K562 (cell line): ENCODE results near the gene MSS51. TPM values are rescaled to one million over a fixed set of nuclear protein-coding genes. Genes with fewer than 3 reads are reported as not detected.
A peak's percentile ranks its signal among the peaks of the same experiment; 100 is the strongest.

Source experiments
- AFF4 ChIP-seq: sonication (generic); formaldehyde crosslinking; IDR thresholded peaks from 2 replicates; pipeline ENCODE4 v1.8.0; 2023; ENCODE audit warnings: mild to moderate bottlenecking, missing genetic modification reagents
- BRF2 ChIP-seq: IDR thresholded peaks from 3 replicates; pipeline ENCODE4 v1.6.1; 2011; ENCODE audit warnings: borderline replicate concordance, mild to moderate bottlenecking; ENCODE audit not compliant: insufficient read length, insufficient read depth
- CBX3 ChIP-seq, 2 experiments: IDR thresholded peaks; 1 replicate in 1 of 2; 2 replicates in 1 of 2; pipeline ENCODE4 v1.6.1; 2012; ENCODE audit warnings: inconsistent platforms in 2 of 2, low read length in 2 of 2, borderline replicate concordance in 1 of 2, control low read depth in 1 of 2
- CHD2 ChIP-seq: IDR thresholded peaks from 2 replicates; pipeline ENCODE4 v1.6.1; 2011; ENCODE audit warnings: low read depth, low read length
- CREBBP ChIP-seq: IDR thresholded peaks from one replicate; pipeline ENCODE4 v1.6.1; 2012; ENCODE audit warnings: low read depth, mild to moderate bottlenecking, control low read depth, inconsistent platforms, low read length
- CREM ChIP-seq: IDR thresholded peaks from 2 replicates; pipeline ENCODE4 v1.6.1; 2014; ENCODE audit warnings: antibody characterized with exemption, low read depth
- ELK3 ChIP-seq: fragments of 450-650 bp; formaldehyde crosslinking; IDR thresholded peaks from 2 replicates; pipeline ENCODE4 v1.4.0; 2020; ENCODE audit warnings: mild to moderate bottlenecking
- FOXA3 ChIP-seq, 2 experiments: fragments of 450-650 bp in 1 of 2; sonication (generic) in 1 of 2; formaldehyde crosslinking; IDR thresholded peaks in 1 of 2; conservative IDR thresholded peaks in 1 of 2; 2 replicates each; pipeline versions ENCODE4 v1.4.0 to v1.8.0; 2020 to 2022; ENCODE audit warnings: mild to moderate bottlenecking in 2 of 2, missing genetic modification reagents in 1 of 2
- GTF2A2 ChIP-seq: IDR thresholded peaks from 2 replicates; pipeline ENCODE4 v1.6.1; 2016; ENCODE audit warnings: mild to moderate bottlenecking, missing genetic modification characterization, missing compliant biosample characterization
- KLF10 ChIP-seq: fragments of 250-450 bp; sonication (Bioruptor Pico); IDR thresholded peaks from 2 replicates; pipeline ENCODE4 v1.6.1; 2021; ENCODE audit warnings: matching md5 sums
- MEF2A ChIP-seq: IDR thresholded peaks from 2 replicates; pipeline ENCODE4 v1.6.1; 2011; ENCODE audit warnings: low read depth, mild to moderate bottlenecking, low read length, moderate library complexity; ENCODE audit not compliant: control insufficient read depth
- NCOA4 ChIP-seq: fragments of 450-650 bp; IDR thresholded peaks from 2 replicates; pipeline ENCODE4 v1.6.1; 2018; ENCODE audit warnings: mild to moderate bottlenecking; ENCODE audit not compliant: partially characterized antibody
- NFIC ChIP-seq: fragments of 450-650 bp; IDR thresholded peaks from 2 replicates; pipeline ENCODE4 v1.6.1; 2017; ENCODE audit warnings: mild to moderate bottlenecking, inconsistent platforms
- NR2C2 ChIP-seq, 2 experiments: fragments of 200-800 bp in 1 of 2; sonication (Bioruptor generic) in 1 of 2; sonication (generic) in 1 of 2; formaldehyde crosslinking in 1 of 2; IDR thresholded peaks; 2 replicates each; pipeline versions ENCODE4 v1.6.1 to v1.8.0; 2016 to 2022; ENCODE audit warnings: mild to moderate bottlenecking in 1 of 2, missing compliant biosample characterization in 1 of 2, missing genetic modification characterization in 1 of 2, missing genetic modification reagents in 1 of 2
- POLR3G ChIP-seq: IDR thresholded peaks from 2 replicates; pipeline ENCODE4 v1.6.1; 2011; ENCODE audit not compliant: insufficient read length, insufficient replicate concordance; ENCODE audit errors: extremely low read depth
- RB1 ChIP-seq: fragments of 450-650 bp; IDR thresholded peaks from 2 replicates; pipeline ENCODE4 v1.6.1; 2017; ENCODE audit warnings: low read depth, mild to moderate bottlenecking
- SMAD1 ChIP-seq: fragments of 150-350 bp; IDR thresholded peaks from 2 replicates; pipeline ENCODE4 v1.6.1; 2014; ENCODE audit warnings: low read length, low read depth; ENCODE audit not compliant: partially characterized antibody
- SMARCB1 ChIP-seq: IDR thresholded peaks from 2 replicates; pipeline ENCODE4 v1.6.1; 2011; ENCODE audit warnings: improper control_type of control experiment, low read depth; ENCODE audit not compliant: insufficient read length
- TSC22D4 ChIP-seq: fragments of 450-650 bp; IDR thresholded peaks from 2 replicates; pipeline ENCODE4 v1.6.1; 2016; ENCODE audit warnings: missing genetic modification characterization, missing biosample characterization, control low read depth
- ZNF224 ChIP-seq: sonication (generic); formaldehyde crosslinking; IDR thresholded peaks from 2 replicates; pipeline ENCODE4 v1.8.0; 2022; ENCODE audit warnings: mild to moderate bottlenecking, missing genetic modification reagents
- ZNF347 ChIP-seq: fragments of 450-650 bp; formaldehyde crosslinking; IDR thresholded peaks from 2 replicates; pipeline ENCODE4 v1.4.0; 2020; ENCODE audit warnings: low read depth, mild to moderate bottlenecking, moderate library complexity
- ZNF584 ChIP-seq: fragments of 200-800 bp; sonication (Bioruptor generic); IDR thresholded peaks from 2 replicates; pipeline ENCODE4 v1.6.1; 2016; ENCODE audit warnings: low read depth, mild to moderate bottlenecking, missing genetic modification characterization, missing compliant biosample characterization
- ZNF785 ChIP-seq: fragments of 250-450 bp; sonication (Bioruptor Pico); IDR thresholded peaks from 2 replicates; pipeline ENCODE4 v1.4.0; 2020; ENCODE audit warnings: mild to moderate bottlenecking
- polyA plus RNA-seq, 8 experiments: library from polyadenylated mRNA; depleted of rRNA in 4 of 8; stranded (reverse) in 5 of 8; unstranded in 3 of 8; fragments of >200 nt; fragmentation: Nextera tagmentation in 2 of 8; fragmentation: Illumina TruSeq in 1 of 8; extraction: Ambion mirVana in 2 of 8; extraction: Trizol in 1 of 8; gene quantifications; 2 replicates each; pipeline versions ENCODE4 v1.2.1 to v1.2.3, GENCODE V29; 2011 to 2014; ENCODE audit warnings: inconsistent platforms in 1 of 8, missing spikeins in 1 of 8
- total RNA-seq, 7 experiments: library from RNA; depleted of rRNA in 6 of 7; stranded (reverse); fragments of >200 nt in 6 of 7; fragmentation: Illumina TruSeq in 2 of 7; extraction: Trizol in 2 of 7; gene quantifications; 2 replicates each; pipeline versions ENCODE4 v1.2.1 to v1.2.3, GENCODE V29; 2011 to 2021; ENCODE audit warnings: low replicate concordance in 1 of 7

MSS51 gene
- total and polyA plus RNA-seq, 9 of the 15 experiments (the other 6 are each of a cell fraction or from before 2014, with no cell fraction given), result 0.28 to 1.8 (median 1.2) TPM

GRCh38 chr10:73413528-73414229 lies 19.7 kb downstream of the MSS51 start, which contains the start of gene ANXA7 (continued):
- no peak for TF ChIP-seq BRF2
- TF ChIP-seq ZNF785 (CRISPR knock-in tag), result no peak
- TF ChIP-seq GTF2A2 (tag), result no peak
- no peak for TF ChIP-seq NCOA4
- no peak for TF ChIP-seq TSC22D4 (tag)
- no peak for TF ChIP-seq CBX3 (IDR thresholded peaks at IDR 0.05; ENCODE audit: borderline replicate concordance in 1 of 2, low read length in 2 of 2)
- TF ChIP-seq AFF4 (CRISPR knock-in tag), result peak; percentile 87
- no peak for TF ChIP-seq ZNF224
- no peak for TF ChIP-seq ZNF347
- no peak for TF ChIP-seq KLF10 (CRISPR knock-in tag)
- peak; percentile 76 for TF ChIP-seq CREM
- TF ChIP-seq CHD2, result peak; percentile 93
- no peak for TF ChIP-seq CREBBP
- no peak for TF ChIP-seq ELK3 (CRISPR knock-in tag)
- TF ChIP-seq NR2C2 (CRISPR knock-in tag; IDR thresholded peaks at IDR 0.05), result peak; percentile 69
- peak; percentile 49; the same call in 1 of the 2 replicates for TF ChIP-seq NR2C2 (tag; IDR thresholded peaks at IDR 0.05)
- peak; percentile 71 for TF ChIP-seq RB1
- peak; percentile 49; the same call in 1 of the 2 replicates for TF ChIP-seq NFIC
- TF ChIP-seq MEF2A, result no peak
- peak in 1 of 2 experiments; percentile 87; a peak in 1 of 4 replicates for TF ChIP-seq FOXA3 (CRISPR knock-in tag; conservative IDR thresholded peaks at IDR 0.05 in 1 of 2, IDR thresholded peaks at IDR 0.05 in 1 of 2)
- no peak for TF ChIP-seq SMARCB1
- TF ChIP-seq POLR3G, result no peak
- TF ChIP-seq ZNF584 (CRISPR knock-in tag), result no peak
- TF ChIP-seq SMAD1, result peak; percentile 27
